ENCODE measurements around the gene TRPM3.

Gene TRPM3

GRCh38 chr9:70566751-70567150, 554.7 kb downstream of the TRPM3 start:
- peak; percentile 42 for DNase-seq

DNA sequence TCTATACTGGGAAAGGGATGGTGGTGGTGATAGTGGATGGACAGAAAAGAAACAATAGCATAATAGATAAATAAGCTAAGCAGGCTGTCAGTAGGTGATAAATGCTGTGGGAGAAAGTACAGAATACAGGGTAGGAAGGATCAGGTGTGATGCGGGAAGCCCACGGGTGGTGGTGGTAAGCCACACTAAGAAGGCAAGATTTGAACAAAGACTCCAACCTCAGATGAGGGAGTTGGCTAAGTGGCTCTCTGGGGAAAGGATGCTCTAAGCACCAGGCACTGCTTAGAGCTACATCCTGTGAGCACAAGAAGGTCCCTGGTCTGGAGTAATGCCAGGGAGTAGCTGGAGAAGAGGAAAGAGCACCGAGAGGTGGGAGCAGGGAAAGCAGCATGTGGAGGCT, 555.4 kb downstream of the TRPM3 start:
- DNase-seq: peak; percentile 27

- DNase-seq: no peak
Observed at GRCh38 chr9:70564468-70565335, 556.7 kb downstream of the TRPM3 start.

- no peak for DNase-seq
Observed at GRCh38 chr9:70563431-70564204, 557.8 kb downstream of the TRPM3 start.

GRCh38 chr9:70563010-70563409, 558.4 kb downstream of the TRPM3 start:
- no peak for DNase-seq

DNA sequence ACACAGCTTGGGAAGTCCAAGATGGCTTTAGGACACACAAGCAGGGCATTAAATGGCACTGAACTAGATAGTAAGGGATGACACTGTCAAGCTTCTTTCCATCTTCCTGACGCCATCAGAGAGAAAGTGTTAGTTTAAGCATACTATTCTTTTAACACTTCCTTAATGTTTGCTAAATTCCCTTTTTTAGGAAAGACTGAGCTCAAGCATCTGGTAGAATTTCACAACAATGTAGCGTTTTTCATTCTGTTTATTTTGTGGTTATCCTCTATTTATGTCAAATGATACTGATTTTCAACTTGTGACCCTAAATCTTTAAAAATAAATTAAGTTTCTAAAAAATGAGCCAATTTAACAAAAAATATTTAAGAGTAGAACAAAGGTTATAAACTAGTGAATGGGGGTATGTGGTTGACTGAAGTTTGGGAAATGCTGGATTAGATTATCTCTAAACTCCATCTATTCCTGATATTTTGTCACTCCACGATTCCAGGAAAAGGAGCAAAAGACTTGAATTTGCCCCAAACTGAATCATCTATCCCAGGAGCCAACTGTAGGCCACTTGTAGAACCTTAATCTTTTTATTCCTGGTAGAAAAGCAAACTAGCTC, 559.5 kb downstream of the TRPM3 start:
- no peak for DNase-seq

DNA sequence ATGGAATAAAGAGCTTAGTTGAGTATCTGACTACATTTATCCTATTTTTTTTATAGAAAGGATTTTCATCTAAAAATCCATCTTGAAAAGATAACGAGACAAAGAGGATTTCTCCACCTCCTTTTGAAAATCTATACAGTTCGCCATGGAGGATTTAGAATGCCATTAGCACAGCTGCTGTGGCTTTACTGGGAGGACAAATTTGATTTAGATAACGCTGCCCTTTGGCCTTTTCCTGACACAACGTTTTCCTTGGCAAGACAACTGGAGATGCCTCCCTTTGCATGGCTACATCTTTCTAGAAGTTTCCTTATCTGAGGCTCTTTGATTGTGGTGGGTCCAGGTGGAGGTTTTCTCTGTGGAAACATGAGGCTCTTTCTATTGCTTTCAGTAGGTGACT, 560.3 kb downstream of the TRPM3 start:
- DNase-seq: no peak

- DNase-seq: no peak
Observed at GRCh38 chr9:70559102-70559501, 562.3 kb downstream of the TRPM3 start.

DNA sequence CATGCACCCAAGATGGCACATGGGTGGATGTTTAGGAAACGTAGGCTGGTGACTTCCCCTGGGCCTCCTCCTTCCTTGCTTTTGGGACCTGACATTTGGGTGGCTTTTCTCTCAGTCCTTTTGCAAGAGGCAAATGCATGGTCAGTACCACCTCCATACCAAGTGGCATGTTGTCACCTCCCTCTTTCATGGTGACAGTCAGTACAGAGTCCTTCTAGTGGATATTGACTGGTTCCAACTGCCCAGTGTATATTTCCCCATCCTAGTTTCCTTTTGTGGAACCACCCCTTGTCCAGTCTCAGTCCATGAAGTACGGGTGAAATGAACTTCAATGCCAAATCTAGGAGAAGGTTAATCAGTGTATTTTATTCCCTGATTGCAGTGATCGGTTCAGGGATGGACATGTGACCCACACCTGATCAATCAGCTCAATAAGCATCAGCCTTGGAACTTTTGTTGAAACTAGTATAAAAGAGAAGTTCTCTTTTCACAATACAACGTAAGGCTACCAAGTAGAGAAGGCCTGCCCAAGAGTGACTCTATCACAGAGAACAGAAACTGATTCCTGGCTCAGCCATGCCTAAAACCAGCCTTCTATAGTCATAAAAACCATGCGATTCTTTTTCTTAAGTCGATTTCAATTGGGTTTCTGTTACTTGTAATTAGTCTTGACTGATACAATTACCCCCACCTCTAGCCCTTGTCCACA, 563.6 kb downstream of the TRPM3 start:
- no peak for DNase-seq

DNA sequence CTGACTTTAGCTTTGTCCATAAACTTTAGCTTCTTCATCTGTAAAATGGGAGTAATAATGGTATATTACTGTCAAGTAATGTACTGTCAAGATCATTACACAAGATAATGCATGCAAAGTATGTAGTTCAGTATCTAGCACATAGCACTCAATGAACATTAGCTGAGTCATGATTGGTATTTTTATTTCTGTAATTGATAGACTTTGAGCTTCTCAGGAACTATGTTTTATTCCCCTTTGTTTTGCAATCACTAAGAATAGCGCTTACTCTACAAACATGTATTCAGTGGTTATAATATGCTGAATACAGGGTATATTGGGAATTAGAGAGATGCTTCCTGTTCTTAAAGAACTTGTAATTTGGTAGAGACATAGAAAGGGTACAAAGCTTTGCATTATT, 564.6 kb downstream of the TRPM3 start:
- no peak for DNase-seq

- no peak for DNase-seq
Observed at GRCh38 chr9:70554881-70555280, 566.5 kb downstream of the TRPM3 start.

DNA sequence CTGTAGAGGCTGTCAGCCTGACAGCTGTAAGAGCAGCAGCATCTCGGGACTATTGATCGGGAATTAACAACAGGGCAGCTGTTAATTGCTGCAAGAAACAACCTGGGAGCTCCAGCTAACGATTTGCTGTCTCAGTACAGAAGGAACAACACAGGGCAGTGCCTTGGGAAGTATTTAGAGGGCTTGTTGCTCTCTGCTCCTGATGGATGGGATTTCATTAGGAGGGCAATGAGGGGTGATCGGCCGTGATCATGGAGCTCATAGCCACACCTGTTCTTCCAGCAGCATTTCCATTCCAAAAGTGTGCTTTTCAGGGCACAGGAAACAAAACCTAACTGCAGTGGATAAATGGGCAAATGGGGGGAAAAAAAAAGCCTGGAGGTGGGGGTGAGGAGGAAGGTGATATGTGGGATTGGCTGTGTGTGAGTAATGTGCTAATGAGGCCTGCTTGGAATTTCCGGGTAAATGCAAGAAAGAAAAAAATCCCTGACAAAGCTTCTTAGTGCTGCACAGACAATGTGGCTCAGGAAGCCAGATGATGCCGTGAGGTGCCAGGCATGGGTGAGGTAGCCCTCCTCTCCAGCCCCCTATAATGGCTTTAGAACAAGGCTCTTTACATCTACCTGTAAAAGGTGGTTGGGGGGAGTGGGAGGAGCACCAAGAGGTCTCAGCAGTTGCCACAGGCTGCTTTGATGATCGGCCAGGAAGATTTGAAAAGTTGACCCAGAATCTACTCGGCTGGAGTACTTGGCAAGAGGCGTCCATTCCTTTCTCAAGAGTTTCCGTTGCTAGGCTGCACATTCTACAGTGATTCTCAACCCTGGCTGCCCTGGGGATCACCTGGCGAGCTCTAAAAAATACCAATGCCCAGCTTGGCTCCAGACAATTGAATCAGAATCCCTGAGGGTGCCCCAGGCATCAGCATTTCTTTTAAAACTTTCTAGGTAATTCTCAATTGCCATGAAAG, 567.4 kb downstream of the TRPM3 start:
- peak; percentile 29 for DNase-seq

DNA sequence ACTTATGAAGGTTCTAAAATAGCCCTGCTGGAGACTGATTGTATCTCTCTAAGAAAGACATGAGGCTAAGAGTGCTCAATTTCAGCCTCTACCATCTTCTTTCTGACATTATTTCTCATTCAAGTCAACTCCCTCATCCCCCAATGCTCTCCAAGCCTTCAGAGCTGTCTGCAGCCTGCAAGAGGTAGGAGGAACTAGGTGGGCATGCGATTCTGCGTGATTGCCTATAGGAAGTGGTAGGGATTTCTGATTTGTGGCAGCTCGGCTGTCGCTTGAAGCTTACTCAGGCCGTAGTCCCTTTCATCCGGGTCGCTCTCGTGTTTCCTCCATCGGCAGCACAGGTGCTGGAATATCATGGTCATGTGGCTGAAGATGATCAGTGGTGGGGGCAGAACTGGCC, 568.9 kb downstream of the TRPM3 start:
- DNase-seq: no peak

DNA sequence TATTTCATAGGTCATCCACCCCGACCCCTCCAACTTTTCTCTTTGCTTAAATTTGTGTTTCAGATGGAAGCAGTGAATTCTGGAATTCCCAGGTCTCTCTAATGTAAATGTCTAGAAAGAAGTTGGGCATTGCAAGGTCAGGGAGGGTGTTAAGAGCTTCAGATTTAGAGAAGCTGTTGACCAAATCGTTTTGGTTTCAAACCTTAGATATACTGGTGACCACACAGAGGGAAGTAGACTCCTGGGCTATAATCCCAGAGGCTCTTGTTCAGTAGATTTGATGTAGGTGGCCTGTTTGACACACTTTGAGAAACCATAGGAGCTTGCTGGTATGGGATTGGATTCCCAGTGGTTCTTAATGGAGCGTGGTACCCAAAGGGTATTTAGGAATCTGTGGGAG, 569.6 kb downstream of the TRPM3 start:
- DNase-seq: no peak

- DNase-seq: no peak
Observed at GRCh38 chr9:70551396-70551795, 570.0 kb downstream of the TRPM3 start.

DNA sequence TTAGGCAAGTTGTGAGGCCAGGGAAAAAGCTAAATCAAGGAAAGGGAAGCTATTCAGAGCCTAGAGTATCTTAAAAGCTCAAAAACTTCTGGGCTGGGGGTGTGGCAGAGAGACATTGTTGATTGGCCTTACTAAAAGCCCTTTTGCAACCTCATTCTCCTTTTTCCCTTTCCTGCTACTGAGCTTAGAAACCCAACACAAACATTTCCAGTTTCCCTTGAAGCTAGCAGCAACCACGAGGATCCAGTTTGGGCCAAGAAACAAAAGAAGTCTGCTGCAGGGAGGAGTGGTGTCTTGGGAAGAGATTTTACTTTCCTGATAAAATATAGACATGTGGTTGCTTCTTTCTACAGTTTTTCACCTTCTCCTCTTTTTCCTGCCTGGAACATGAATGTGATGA, 571.5 kb downstream of the TRPM3 start:
- no peak for DNase-seq

DNA sequence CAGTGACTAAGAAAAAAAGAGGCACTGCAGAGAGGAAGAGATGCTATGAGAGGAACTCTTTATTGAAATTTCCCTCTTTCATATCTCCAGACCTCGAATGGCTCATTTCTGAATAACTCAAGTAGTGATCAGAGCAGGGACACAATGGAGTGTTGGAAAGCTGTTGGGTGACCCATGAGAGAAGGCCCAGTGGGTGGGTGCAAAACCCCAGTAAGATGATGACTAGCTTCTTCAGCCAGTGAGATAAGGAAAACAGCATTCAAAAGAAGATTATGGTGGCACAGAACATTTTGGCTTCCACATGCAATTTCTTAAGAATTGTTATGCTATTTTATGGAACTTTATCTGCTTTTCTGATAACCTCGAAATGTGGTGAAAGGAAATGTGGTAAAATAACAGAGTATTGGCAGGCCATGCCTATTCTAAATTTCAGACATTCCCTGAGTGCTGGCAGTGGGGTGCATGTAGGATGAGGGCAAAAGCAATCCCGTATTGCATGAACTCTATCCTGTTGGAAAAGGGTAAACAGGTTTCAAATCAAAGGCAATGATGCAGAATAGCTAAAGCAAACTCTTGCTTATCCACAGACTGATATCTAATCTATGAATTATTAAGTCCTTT, 579.0 kb downstream of the TRPM3 start:
- no peak for DNase-seq

GRCh38 chr9:70540016-70540415, 581.4 kb downstream of the TRPM3 start:
- DNase-seq: no peak

DNA sequence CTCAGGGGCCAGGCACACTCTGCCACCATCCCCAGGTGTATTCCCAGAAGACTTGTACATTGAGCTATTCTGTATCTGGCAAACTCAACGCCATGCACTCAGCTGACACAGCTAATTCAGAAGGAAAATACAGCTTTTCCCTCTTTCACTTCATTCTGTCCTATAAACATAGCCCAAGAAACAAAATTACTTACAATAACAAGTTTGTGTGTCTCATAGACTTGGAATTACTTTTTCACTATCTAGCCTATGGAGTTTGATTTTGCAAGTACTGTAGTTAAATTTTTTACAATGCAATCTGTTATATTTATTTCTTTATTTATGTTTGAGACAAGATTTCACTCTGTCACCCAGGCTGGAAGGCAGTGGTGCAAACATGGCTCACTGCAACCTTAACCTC, 581.9 kb downstream of the TRPM3 start:
- DNase-seq: no peak

- no peak for DNase-seq
Observed at GRCh38 chr9:70539001-70539400, 582.4 kb downstream of the TRPM3 start.

GRCh38 chr9:70537084-70537483, 584.3 kb downstream of the TRPM3 start:
- DNase-seq: no peak

Data from NCI-H1092 treated with DMSO at 0.1 percent for 48 hours (cell line).